ENCODE measurements around the gene MARK1.
"Not testable (repeated sequence)": the region's sequence is repeated elsewhere in the genome, so short reads cannot be mapped to it uniquely, and the experiment has no call there.

DNA sequence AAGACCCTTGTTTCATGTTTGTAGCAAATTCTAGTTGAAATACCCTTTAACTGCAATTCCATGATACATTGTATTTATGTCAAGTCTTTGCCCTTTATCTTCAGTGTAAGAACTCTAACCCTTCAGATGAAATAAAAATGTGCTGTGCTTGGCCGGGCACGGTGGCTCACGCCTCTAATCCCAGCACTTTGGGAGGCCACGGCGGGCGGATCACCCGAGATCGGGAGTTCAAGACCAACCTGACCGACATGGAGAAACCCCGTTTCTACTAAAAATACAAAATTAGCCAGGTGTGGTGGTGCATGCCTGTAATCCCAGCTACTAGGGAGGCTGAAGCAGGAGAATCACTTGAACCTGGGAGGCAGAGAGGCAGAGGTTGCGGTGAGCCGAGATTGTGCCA is 155.8 kb downstream of the MARK1 start:
- TF ChIP-seq, protein P1, sequence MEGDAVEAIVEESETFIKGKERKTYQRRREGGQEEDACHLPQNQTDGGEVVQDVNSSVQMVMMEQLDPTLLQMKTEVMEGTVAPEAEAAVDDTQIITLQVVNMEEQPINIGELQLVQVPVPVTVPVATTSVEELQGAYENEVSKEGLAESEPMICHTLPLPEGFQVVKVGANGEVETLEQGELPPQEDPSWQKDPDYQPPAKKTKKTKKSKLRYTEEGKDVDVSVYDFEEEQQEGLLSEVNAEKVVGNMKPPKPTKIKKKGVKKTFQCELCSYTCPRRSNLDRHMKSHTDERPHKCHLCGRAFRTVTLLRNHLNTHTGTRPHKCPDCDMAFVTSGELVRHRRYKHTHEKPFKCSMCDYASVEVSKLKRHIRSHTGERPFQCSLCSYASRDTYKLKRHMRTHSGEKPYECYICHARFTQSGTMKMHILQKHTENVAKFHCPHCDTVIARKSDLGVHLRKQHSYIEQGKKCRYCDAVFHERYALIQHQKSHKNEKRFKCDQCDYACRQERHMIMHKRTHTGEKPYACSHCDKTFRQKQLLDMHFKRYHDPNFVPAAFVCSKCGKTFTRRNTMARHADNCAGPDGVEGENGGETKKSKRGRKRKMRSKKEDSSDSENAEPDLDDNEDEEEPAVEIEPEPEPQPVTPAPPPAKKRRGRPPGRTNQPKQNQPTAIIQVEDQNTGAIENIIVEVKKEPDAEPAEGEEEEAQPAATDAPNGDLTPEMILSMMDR (conservative IDR thresholded peaks at IDR 0.05 in 1 of 2, IDR thresholded peaks at IDR 0.05 in 1 of 2; ENCODE audit: low read depth in 1 of 2, low read length in 2 of 2) = not testable (repeated sequence)
- not testable (repeated sequence) for TF ChIP-seq EZH2 (IDR thresholded peaks at IDR 0.05; ENCODE audit: low read length, missing control alignments)
